ENCODE measurements around the gene TTC13. TPM values are rescaled to one million over a fixed set of nuclear protein-coding genes. Genes with fewer than 3 reads are reported as not detected.

Gene TTC13
- total and polyA plus RNA-seq, 2 of the 13 experiments (the other 11 are each of a cell fraction or from before 2014, with no cell fraction given) = 5.8 to 15.9 TPM

DNA sequence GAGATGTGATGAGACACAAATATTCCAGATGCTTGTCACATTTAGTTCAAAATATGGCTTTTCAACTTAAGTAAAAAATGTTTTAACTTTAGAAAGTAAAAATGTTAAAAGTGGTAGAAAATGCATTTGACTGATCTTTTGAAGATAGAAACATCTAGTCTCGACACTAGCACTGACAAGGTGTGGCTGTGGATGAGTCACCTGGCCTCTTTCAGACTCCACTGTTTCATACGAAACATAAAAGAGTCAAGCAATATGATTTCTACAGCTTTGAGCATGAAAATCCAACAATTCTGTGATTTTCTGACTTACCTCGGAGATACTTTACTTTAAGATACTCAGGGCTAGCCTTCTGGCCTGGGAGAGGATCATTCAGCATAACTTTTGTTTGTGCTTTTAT lies 47.7 kb downstream of the TTC13 start (continued):
- TF ChIP-seq, protein P1, sequence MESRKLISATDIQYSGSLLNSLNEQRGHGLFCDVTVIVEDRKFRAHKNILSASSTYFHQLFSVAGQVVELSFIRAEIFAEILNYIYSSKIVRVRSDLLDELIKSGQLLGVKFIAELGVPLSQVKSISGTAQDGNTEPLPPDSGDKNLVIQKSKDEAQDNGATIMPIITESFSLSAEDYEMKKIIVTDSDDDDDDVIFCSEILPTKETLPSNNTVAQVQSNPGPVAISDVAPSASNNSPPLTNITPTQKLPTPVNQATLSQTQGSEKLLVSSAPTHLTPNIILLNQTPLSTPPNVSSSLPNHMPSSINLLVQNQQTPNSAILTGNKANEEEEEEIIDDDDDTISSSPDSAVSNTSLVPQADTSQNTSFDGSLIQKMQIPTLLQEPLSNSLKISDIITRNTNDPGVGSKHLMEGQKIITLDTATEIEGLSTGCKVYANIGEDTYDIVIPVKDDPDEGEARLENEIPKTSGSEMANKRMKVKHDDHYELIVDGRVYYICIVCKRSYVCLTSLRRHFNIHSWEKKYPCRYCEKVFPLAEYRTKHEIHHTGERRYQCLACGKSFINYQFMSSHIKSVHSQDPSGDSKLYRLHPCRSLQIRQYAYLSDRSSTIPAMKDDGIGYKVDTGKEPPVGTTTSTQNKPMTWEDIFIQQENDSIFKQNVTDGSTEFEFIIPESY (CRISPR knock-in tag; IDR thresholded peaks at IDR 0.05) = no peak

DNA sequence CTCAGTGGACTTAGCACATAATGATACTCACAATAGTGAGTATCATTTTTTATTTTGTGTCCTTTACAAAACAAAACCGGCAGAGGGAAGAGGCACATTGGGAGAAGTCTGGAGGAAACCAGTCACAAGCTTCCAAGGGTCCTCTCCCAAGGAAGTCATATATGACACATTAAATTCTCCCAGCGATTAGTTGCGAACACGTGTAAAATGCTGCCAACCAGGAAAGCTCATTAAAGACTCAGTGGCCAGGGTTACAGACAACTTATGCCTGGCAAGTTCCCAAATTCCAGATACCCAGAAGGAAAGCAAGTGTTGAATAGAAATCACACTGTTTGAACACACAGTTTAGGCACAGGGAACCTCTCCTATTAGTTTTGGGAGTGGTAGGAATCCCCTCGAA lies 52.5 kb downstream of the TTC13 start:
- TF ChIP-seq ZNF234 (CRISPR knock-in tag; conservative IDR thresholded peaks at IDR 0.05) = no peak
- TF ChIP-seq, protein P2, sequence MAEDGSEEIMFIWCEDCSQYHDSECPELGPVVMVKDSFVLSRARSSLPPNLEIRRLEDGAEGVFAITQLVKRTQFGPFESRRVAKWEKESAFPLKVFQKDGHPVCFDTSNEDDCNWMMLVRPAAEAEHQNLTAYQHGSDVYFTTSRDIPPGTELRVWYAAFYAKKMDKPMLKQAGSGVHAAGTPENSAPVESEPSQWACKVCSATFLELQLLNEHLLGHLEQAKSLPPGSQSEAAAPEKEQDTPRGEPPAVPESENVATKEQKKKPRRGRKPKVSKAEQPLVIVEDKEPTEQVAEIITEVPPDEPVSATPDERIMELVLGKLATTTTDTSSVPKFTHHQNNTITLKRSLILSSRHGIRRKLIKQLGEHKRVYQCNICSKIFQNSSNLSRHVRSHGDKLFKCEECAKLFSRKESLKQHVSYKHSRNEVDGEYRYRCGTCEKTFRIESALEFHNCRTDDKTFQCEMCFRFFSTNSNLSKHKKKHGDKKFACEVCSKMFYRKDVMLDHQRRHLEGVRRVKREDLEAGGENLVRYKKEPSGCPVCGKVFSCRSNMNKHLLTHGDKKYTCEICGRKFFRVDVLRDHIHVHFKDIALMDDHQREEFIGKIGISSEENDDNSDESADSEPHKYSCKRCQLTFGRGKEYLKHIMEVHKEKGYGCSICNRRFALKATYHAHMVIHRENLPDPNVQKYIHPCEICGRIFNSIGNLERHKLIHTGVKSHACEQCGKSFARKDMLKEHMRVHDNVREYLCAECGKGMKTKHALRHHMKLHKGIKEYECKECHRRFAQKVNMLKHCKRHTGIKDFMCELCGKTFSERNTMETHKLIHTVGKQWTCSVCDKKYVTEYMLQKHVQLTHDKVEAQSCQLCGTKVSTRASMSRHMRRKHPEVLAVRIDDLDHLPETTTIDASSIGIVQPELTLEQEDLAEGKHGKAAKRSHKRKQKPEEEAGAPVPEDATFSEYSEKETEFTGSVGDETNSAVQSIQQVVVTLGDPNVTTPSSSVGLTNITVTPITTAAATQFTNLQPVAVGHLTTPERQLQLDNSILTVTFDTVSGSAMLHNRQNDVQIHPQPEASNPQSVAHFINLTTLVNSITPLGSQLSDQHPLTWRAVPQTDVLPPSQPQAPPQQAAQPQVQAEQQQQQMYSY (CRISPR knock-in tag; IDR thresholded peaks at IDR 0.05) = no peak
- no peak for TF ChIP-seq HES4 (CRISPR knock-in tag; IDR thresholded peaks at IDR 0.05; ENCODE audit: borderline replicate concordance)
- no peak for TF ChIP-seq ZNF292 (CRISPR knock-in tag; IDR thresholded peaks at IDR 0.05; ENCODE audit: borderline replicate concordance, low read depth)
- no peak for TF ChIP-seq GATAD2A (CRISPR knock-in tag; IDR thresholded peaks at IDR 0.05)
- TF ChIP-seq SATB2 (CRISPR knock-in tag; IDR thresholded peaks at IDR 0.05) = no peak
- no peak for TF ChIP-seq U2AF2 (IDR thresholded peaks at IDR 0.05; ENCODE audit: low read depth, low read length)
- no peak for TF ChIP-seq STAG1 (CRISPR knock-in tag; IDR thresholded peaks at IDR 0.05)
- no peak for TF ChIP-seq NR2F2 (IDR thresholded peaks at IDR 0.05; ENCODE audit: borderline replicate concordance, low read depth)
- DNase-seq (ENCODE audit: low spot score) (no peak), FAIRE-seq (no peak), ATAC-seq (no peak)
- no peaks in the 10 kb centered on the region for H3K27me3 ChIP-seq (ENCODE audit: control insufficient read depth in 1 of 2, insufficient read depth in 2 of 2, low read length in 2 of 2)
- intact Hi-C loops (cut with micrococcal nuclease; ENCODE audit: unreplicated experiment) = no loop called here
- H3K4me2 ChIP-seq (ENCODE audit: low read depth, low read length) = no peak overlapping the region
- no peak overlapping the region for H3K27ac ChIP-seq (ENCODE audit: extremely low read length, insufficient read depth, low read length)
- no peaks in the 10 kb centered on the region for H3K9me3 ChIP-seq (ENCODE audit: low read length)
- no peaks in the 10 kb centered on the region for H4K20me1 ChIP-seq (ENCODE audit: insufficient read depth, low read length)
- no peaks in the 10 kb centered on the region for H3K4me1 ChIP-seq (ENCODE audit: insufficient read depth, low read length)
- H3K9ac ChIP-seq (ENCODE audit: insufficient read depth, low read depth, low read length) = no peak overlapping the region
- H3K36me3 ChIP-seq (replicated peaks in 1 of 2; ENCODE audit: control insufficient read depth in 1 of 2, insufficient read depth in 2 of 2, low read length in 2 of 2) = peaks cover 2 to 29% of the 10 kb centered on the region in 2 experiments; a peak in 3 of 5 replicates
- H3K79me2 ChIP-seq (ENCODE audit: insufficient read depth, low read length) = no peaks in the 10 kb centered on the region
- no peak overlapping the region for H2AFZ ChIP-seq (ENCODE audit: low read length)
- ChIA-PET POLR2A (no interaction called here), CTCF (ENCODE audit: low intra/inter-chr PET ratio, low total read pairs) (no interaction called here)
- 97% methylated on average over 5 of the region's 5 CpGs for WGBS (ENCODE audit: low lambda C conversion rate)
- H3K4me3 ChIP-seq (replicated peaks in 1 of 3; ENCODE audit: insufficient read depth in 1 of 3, low read depth in 2 of 3, low read length in 3 of 3) = no peak overlapping the region
- in situ Hi-C loops (cut with HindIII; ENCODE audit: extremely low pct_ligation_motif_present, low pct_unique_long_range_greater_than_20kb) = no loop called here
- no TSS peak for BruUV-seq (replicated peaks)
